GM12878 (cell line): ENCODE data around the gene PDZRN3. TPM values are rescaled to one million over a fixed set of nuclear protein-coding genes. Genes with fewer than 3 reads are reported as not detected.

Experiments used
- ATAC-seq: fragments of 200-7000 bp; cut with Tn5 transposase; 3 replicates; pipeline ENCODE4 v1.9.1; 2020; ENCODE audit warnings: mild to moderate bottlenecking, moderate library complexity
- Bru-seq: library from RNA; stranded (reverse); fragments of 400-500 nt; gene quantifications from one replicate; lab custom pipeline; 2021; lab: Mats Ljungman, UMichigan
- BruChase-seq, 2 experiments: library from RNA; stranded (reverse); fragments of 400-500 nt; gene quantifications; one replicate each; lab custom pipeline; 2021; lab: Mats Ljungman, UMichigan
- BruUV-seq: library from RNA; stranded (reverse); fragments of 400-500 nt; replicated peaks from 2 replicates; lab custom pipeline; 2021; lab: Mats Ljungman, UMichigan
- CTCF ChIA-PET: fragments of 300-600 bp; sonication (Branson Sonifier 250); formaldehyde crosslinking; extraction: SDS; loops from one replicate; lab custom pipeline; 2021; ENCODE audit warnings: inconsistent platforms; lab: Yijun Ruan, JAX
- POLR2A ChIA-PET: fragments of 350-600 bp; formaldehyde crosslinking; extraction: SDS; loops from one replicate; lab custom pipeline; 2021; ENCODE audit warnings: inconsistent platforms; lab: Charles Lee
- RAD21 ChIA-PET: fragments of 300-600 bp; sonication (Branson Sonifier 250); formaldehyde crosslinking; loops from one replicate; lab custom pipeline; 2023; ENCODE audit warnings: antibody characterized with exemption; ENCODE audit not compliant: unreplicated experiment; lab: Charles Lee
- SMC1A ChIA-PET: fragments of 300-600 bp; sonication (Branson Sonifier 250); formaldehyde crosslinking; loops from one replicate; lab custom pipeline; 2023; ENCODE audit not compliant: unreplicated experiment, uncharacterized antibody; lab: Charles Lee
- DNase-seq: peaks from one replicate; pipeline ENCODE4 v3.0.0-alpha.2; 2011; ENCODE audit warnings: low read depth, low spot score
- FAIRE-seq: peaks from 3 replicates; lab custom pipeline; 2011; peaks lifted over from hg19 to GRCh38; lab: Jason Lieb, UNC
- H2AFZ ChIP-seq: 2 replicates; pipeline ENCODE4 v1.6.0; 2011; ENCODE audit warnings: low read depth, low read length, control low read depth; ENCODE audit not compliant: control insufficient read depth
- H3K27ac ChIP-seq: 2 replicates; pipeline ENCODE4 v1.5.1; 2011; ENCODE audit warnings: control low read depth; ENCODE audit not compliant: control insufficient read depth, insufficient read depth
- H3K27me3 ChIP-seq, 2 experiments: replicated peaks in 1 of 2; 2 replicates each; pipeline versions ENCODE4 v1.6.0 to v1.6.1; 2011; ENCODE audit warnings: low read length in 1 of 2; ENCODE audit not compliant: control insufficient read depth in 2 of 2, insufficient read depth in 2 of 2
- H3K36me3 ChIP-seq, 2 experiments: 2 replicates each; pipeline ENCODE4 v1.5.1; 2011; ENCODE audit warnings: low read length in 1 of 2; ENCODE audit not compliant: control insufficient read depth in 2 of 2, insufficient read depth in 2 of 2
- H3K4me1 ChIP-seq: 2 replicates; pipeline ENCODE4 v1.6.1; 2011; ENCODE audit warnings: mild to moderate bottlenecking, low read length, moderate library complexity, mixed read lengths; ENCODE audit not compliant: control insufficient read depth, insufficient read depth
- H3K4me2 ChIP-seq: 2 replicates; pipeline ENCODE4 v1.6.0; 2011; ENCODE audit warnings: control low read depth; ENCODE audit not compliant: control insufficient read depth, insufficient read depth
- H3K4me3 ChIP-seq: fragments of 200-600 bp; sonication (generic); 2 replicates; pipeline ENCODE4 v1.5.1; 2016
- H3K79me2 ChIP-seq: 2 replicates; pipeline ENCODE4 v1.6.0; 2011; ENCODE audit warnings: low read length; ENCODE audit not compliant: control insufficient read depth, insufficient read depth
- H3K9ac ChIP-seq: 2 replicates; pipeline ENCODE4 v1.8.0; 2011; ENCODE audit warnings: low read length, control low read depth, mixed read lengths; ENCODE audit not compliant: control insufficient read depth, insufficient read depth
- H3K9me3 ChIP-seq: replicated peaks from 3 replicates; pipeline ENCODE4 v1.5.1; 2011; ENCODE audit warnings: mild to moderate bottlenecking, low read length; ENCODE audit not compliant: control insufficient read depth, insufficient read depth
- H4K20me1 ChIP-seq: 2 replicates; pipeline ENCODE4 v1.6.0; 2011; ENCODE audit not compliant: control insufficient read depth, insufficient read depth
- CEBPB ChIP-seq, 2 experiments: fragments of 150-350 bp in 1 of 2; IDR thresholded peaks; 2 replicates each; pipeline ENCODE4 v1.6.1; 2012 to 2014; ENCODE audit warnings: low read depth in 2 of 2, low read length in 2 of 2, borderline replicate concordance in 1 of 2, inconsistent platforms in 1 of 2
- KDM1A ChIP-seq: fragments of 200-600 bp; sonication (generic); IDR thresholded peaks from 2 replicates; pipeline ENCODE4 v1.6.1; 2016; ENCODE audit warnings: borderline replicate concordance
- SMC3 ChIP-seq: IDR thresholded peaks from 2 replicates; pipeline ENCODE4 v1.6.1; 2011; ENCODE audit warnings: low read length, improper control_type of control experiment, borderline replicate concordance
- SRF ChIP-seq, 2 experiments: IDR thresholded peaks; 2 replicates each; pipeline ENCODE4 v1.6.1; 2011; ENCODE audit warnings: low read depth in 2 of 2, low read length in 2 of 2, mild to moderate bottlenecking in 1 of 2, moderate library complexity in 1 of 2
- TBL1XR1 ChIP-seq: IDR thresholded peaks from 2 replicates; pipeline ENCODE4 v1.6.1; 2012; ENCODE audit warnings: low read depth, low read length, improper control_type of control experiment
- TCF12 ChIP-seq: IDR thresholded peaks from 2 replicates; pipeline ENCODE4 v1.6.1; 2011; ENCODE audit warnings: low read depth, mild to moderate bottlenecking, low read length
- WGBS: methylation state at CpG from one replicate; pipeline ENCODE4 v1.1.6; 2016; ENCODE audit warnings: low lambda C conversion rate; ENCODE audit not compliant: insufficient replicate concordance, insufficient coverage; ENCODE audit errors: missing lambda C conversion rate; 5-methylcytosine and 5-hydroxymethylcytosine counted together
- in situ Hi-C: fragments of 300-500 bp; cut with MboI; formaldehyde crosslinking; loops from 9 replicates; pipeline ENCODE4 v1.14.3; 2018; ENCODE audit warnings: mixed read lengths
- intact Hi-C: fragments of 100-400 bp; cut with micrococcal nuclease; formaldehyde crosslinking; loops from one replicate; pipeline ENCODE4 v1.14.2; 2022; ENCODE audit not compliant: unreplicated experiment
- long read RNA-seq, 2 experiments: library from polyadenylated mRNA; unstranded; transcript quantifications; one replicate each; pipeline ENCODE4 v2.0.0, GENCODE V29; 2019 to 2020
- polyA minus RNA-seq, 3 experiments: library from RNA; depleted of rRNA, polyadenylated mRNA; stranded (reverse); fragments of >200 nt; gene quantifications; 2 replicates each; pipeline ENCODE4 v1.2.3, GENCODE V29; 2011
- polyA plus RNA-seq, 11 experiments: library from polyadenylated mRNA; depleted of rRNA in 4 of 11; unstranded in 6 of 11; stranded (reverse) in 5 of 11; fragments of >200 nt; fragmentation: Nextera tagmentation in 4 of 11; fragmentation: Illumina TruSeq in 1 of 11; extraction: Ambion mirVana in 4 of 11; extraction: Trizol in 1 of 11; gene quantifications; 1 replicate in 1 of 11; 2 replicates in 10 of 11; pipeline versions ENCODE4 v1.2.1 to v1.2.3, GENCODE V29; 2011 to 2016; ENCODE audit warnings: inconsistent platforms in 2 of 11, missing spikeins in 2 of 11, low read depth in 1 of 11
- total RNA-seq, 4 experiments: library from RNA; depleted of rRNA in 3 of 4; stranded (reverse); fragments of >200 nt in 3 of 4; fragmentation: Illumina TruSeq in 1 of 4; extraction: Trizol in 1 of 4; gene quantifications; 2 replicates each; pipeline versions ENCODE4 v1.2.1 to v1.2.3, GENCODE V29; 2013 to 2021
- TF ChIP-seq, protein P1 (sequence below): fragments of 450-650 bp; formaldehyde crosslinking; IDR thresholded peaks from 2 replicates; pipeline ENCODE4 v1.5.0; 2022; ENCODE audit warnings: mild to moderate bottlenecking, missing genetic modification characterization
- TF ChIP-seq, protein P2 (sequence below): fragments of 450-650 bp; IDR thresholded peaks from 2 replicates; pipeline ENCODE4 v1.6.1; 2016; ENCODE audit warnings: mild to moderate bottlenecking
- TF ChIP-seq, protein P3 (sequence below): fragments of 450-650 bp; IDR thresholded peaks from 2 replicates; pipeline ENCODE4 v1.6.1; 2017; ENCODE audit warnings: mild to moderate bottlenecking, moderate library complexity

Gene PDZRN3
- not detected in 2 replicates for total RNA-seq (2013; cell fraction: nucleolus; rRNA removed)
- total RNA-seq (2014; rRNA removed), result not detected in 2 replicates
- total RNA-seq (2014; rRNA removed; fragmentation: Illumina TruSeq; extraction: Trizol), result not detected in 2 replicates
- total RNA-seq (2021), result 0.13 and 0.19 TPM in 2 replicates
- not detected for polyA plus RNA-seq (2011; ENCODE audit: low read depth)
- polyA plus RNA-seq (2011; rRNA removed), result 0.07 TPM in 1 of 2 replicates, not detected in the other
- polyA plus RNA-seq (2011; cell fraction: cytosol; rRNA removed), result 0.06 TPM in 1 of 2 replicates, not detected in the other
- 0.13 TPM in 1 of 2 replicates, not detected in the other for polyA plus RNA-seq (2011; cell fraction: nucleus; rRNA removed)
- not detected in 2 replicates for polyA plus RNA-seq (2012)
- 0.13 TPM in 1 of 2 replicates, not detected in the other for polyA plus RNA-seq (2014; fragmentation: Illumina TruSeq; extraction: Trizol)
- polyA plus RNA-seq (2014; fragmentation: Nextera tagmentation; extraction: Ambion mirVana), result not detected
- 0.12 TPM in 1 of 2 replicates, not detected in the other for polyA plus RNA-seq (2014; rRNA removed)
- polyA plus RNA-seq (2016; fragmentation: Nextera tagmentation; extraction: Ambion mirVana), result under 1 TPM in 1 of 2 experiments, not detected in 1; 0.37 TPM
- not detected in 2 replicates for polyA minus RNA-seq (2011; rRNA and poly(A)+ RNA removed)
- not detected in 2 replicates for polyA minus RNA-seq (2011; cell fraction: cytosol; rRNA and poly(A)+ RNA removed)
- not detected in 2 replicates for polyA minus RNA-seq (2011; cell fraction: nucleus; rRNA and poly(A)+ RNA removed)
- Bru-seq, nascent RNA, result percentile 12 among the genes with signal in this experiment
- percentile 5 among the genes with signal in this experiment for BruChase-seq, experiment 1, labeled RNA remaining after a 6-hour chase
- BruChase-seq, experiment 2, labeled RNA remaining after a 2-hour chase, result percentile 7 among the genes with signal in this experiment
- long read RNA-seq, experiment 1, result 0 reads
- long read RNA-seq, experiment 2, partial matches to known transcripts, result 0 of 2 reads
- long read RNA-seq, experiment 2, other reads (novel, unspliced or antisense), result 2 of 2 reads

DNA sequence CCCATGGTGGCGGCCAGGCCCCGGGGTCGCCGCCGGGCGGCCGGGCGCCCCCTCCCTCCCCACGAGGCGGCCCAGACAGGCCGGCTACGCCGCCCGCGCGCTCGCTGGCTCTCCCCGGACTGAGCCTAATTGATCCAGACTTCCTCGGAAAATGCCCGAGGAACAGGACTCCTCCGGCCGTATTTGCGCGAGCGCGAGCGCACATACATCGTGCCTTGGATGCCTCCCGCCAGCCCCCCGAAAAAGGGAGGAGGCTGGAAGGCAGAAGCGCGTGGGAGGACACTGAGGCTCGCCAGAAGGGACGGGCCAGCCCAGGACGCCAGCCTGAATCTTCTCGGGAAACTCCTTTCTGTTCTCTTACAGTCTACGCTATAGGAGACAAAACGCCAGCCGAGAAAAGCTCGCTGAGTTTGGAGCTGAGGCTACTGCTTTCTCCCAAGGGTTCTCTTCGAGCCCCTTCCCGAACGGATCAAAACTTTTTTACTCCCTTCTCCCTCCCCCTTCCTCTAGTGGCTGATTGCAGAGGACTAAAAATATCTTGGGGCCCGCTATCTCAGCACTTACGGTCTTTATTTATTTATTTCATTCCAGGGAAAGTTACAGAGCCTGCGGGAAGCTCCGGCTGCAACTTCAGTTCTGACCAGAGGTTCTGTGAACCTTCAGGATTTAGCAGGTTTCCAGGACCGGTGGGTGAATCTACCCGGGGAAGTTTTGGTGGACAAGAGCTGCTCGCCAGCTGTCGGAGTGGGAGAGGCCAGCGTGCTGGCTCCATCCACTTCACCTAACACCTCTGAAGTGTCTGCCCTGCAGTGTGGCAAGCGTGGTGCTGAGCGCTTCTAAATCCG, at the start of gene PDZRN3:
Gene PDZRN3 (minus strand): TSS at position 121 of the 845 bp plus-strand sequence.
- H4K20me1 ChIP-seq, result no peaks in the 10 kb centered on the region
- FAIRE-seq (no peak), ATAC-seq (no peak), DNase-seq (no peak)
- no peak within 1 kb of the TSS for H3K4me2 ChIP-seq
- in situ Hi-C loops (no loop called here), intact Hi-C loops (no loop called here)
- no peaks in the 10 kb centered on the region for H3K79me2 ChIP-seq
- 43% methylated on average over 55 of the region's 55 CpGs for WGBS
- ChIA-PET CTCF (no interaction called here), SMC1A (no interaction called here), POLR2A (no interaction called here), RAD21 (no interaction called here)
- H3K4me1 ChIP-seq, result no peaks in the 10 kb centered on the region
- no peaks in the 10 kb centered on the region for H3K36me3 ChIP-seq
- H2AFZ ChIP-seq, result no peak within 1 kb of the TSS
- TF ChIP-seq, protein P1, sequence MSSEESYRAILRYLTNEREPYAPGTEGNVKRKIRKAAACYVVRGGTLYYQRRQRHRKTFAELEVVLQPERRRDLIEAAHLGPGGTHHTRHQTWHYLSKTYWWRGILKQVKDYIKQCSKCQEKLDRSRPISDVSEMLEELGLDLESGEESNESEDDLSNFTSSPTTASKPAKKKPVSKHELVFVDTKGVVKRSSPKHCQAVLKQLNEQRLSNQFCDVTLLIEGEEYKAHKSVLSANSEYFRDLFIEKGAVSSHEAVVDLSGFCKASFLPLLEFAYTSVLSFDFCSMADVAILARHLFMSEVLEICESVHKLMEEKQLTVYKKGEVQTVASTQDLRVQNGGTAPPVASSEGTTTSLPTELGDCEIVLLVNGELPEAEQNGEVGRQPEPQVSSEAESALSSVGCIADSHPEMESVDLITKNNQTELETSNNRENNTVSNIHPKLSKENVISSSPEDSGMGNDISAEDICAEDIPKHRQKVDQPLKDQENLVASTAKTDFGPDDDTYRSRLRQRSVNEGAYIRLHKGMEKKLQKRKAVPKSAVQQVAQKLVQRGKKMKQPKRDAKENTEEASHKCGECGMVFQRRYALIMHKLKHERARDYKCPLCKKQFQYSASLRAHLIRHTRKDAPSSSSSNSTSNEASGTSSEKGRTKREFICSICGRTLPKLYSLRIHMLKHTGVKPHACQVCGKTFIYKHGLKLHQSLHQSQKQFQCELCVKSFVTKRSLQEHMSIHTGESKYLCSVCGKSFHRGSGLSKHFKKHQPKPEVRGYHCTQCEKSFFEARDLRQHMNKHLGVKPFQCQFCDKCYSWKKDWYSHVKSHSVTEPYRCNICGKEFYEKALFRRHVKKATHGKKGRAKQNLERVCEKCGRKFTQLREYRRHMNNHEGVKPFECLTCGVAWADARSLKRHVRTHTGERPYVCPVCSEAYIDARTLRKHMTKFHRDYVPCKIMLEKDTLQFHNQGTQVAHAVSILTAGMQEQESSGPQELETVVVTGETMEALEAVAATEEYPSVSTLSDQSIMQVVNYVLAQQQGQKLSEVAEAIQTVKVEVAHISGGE (CRISPR knock-in tag), result no peak
- TF ChIP-seq TCF12 (no peak), TBL1XR1 (no peak), CEBPB (IDR thresholded peaks at IDR 0.05; ENCODE audit: borderline replicate concordance in 1 of 2, low read depth in 2 of 2, low read length in 2 of 2) (no peak), SMC3 (no peak), SRF (IDR thresholded peaks at IDR 0.05; ENCODE audit: low read depth in 2 of 2, low read length in 2 of 2) (no peak), KDM1A (no peak)
- TF ChIP-seq, protein P2, sequence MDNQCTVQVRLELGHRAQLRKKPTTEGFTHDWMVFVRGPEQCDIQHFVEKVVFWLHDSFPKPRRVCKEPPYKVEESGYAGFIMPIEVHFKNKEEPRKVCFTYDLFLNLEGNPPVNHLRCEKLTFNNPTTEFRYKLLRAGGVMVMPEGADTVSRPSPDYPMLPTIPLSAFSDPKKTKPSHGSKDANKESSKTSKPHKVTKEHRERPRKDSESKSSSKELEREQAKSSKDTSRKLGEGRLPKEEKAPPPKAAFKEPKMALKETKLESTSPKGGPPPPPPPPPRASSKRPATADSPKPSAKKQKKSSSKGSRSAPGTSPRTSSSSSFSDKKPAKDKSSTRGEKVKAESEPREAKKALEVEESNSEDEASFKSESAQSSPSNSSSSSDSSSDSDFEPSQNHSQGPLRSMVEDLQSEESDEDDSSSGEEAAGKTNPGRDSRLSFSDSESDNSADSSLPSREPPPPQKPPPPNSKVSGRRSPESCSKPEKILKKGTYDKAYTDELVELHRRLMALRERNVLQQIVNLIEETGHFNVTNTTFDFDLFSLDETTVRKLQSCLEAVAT, result no peak
- TF ChIP-seq, protein P3, sequence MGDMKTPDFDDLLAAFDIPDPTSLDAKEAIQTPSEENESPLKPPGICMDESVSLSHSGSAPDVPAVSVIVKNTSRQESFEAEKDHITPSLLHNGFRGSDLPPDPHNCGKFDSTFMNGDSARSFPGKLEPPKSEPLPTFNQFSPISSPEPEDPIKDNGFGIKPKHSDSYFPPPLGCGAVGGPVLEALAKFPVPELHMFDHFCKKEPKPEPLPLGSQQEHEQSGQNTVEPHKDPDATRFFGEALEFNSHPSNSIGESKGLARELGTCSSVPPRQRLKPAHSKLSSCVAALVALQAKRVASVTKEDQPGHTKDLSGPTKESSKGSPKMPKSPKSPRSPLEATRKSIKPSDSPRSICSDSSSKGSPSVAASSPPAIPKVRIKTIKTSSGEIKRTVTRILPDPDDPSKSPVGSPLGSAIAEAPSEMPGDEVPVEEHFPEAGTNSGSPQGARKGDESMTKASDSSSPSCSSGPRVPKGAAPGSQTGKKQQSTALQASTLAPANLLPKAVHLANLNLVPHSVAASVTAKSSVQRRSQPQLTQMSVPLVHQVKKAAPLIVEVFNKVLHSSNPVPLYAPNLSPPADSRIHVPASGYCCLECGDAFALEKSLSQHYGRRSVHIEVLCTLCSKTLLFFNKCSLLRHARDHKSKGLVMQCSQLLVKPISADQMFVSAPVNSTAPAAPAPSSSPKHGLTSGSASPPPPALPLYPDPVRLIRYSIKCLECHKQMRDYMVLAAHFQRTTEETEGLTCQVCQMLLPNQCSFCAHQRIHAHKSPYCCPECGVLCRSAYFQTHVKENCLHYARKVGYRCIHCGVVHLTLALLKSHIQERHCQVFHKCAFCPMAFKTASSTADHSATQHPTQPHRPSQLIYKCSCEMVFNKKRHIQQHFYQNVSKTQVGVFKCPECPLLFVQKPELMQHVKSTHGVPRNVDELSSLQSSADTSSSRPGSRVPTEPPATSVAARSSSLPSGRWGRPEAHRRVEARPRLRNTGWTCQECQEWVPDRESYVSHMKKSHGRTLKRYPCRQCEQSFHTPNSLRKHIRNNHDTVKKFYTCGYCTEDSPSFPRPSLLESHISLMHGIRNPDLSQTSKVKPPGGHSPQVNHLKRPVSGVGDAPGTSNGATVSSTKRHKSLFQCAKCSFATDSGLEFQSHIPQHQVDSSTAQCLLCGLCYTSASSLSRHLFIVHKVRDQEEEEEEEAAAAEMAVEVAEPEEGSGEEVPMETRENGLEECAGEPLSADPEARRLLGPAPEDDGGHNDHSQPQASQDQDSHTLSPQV, result no peak
- BruUV-seq, result no TSS peak
- H3K27me3 ChIP-seq, result peaks cover 0 to 5% of the 10 kb centered on the region in 2 experiments; a peak in 1 of 4 replicates
- H3K9me3 ChIP-seq, result no peaks in the 10 kb centered on the region; the same call in 2 of the 3 replicates
- no peak within 1 kb of the TSS for H3K27ac ChIP-seq
- H3K9ac ChIP-seq, result no peak within 1 kb of the TSS
- no peak within 1 kb of the TSS for H3K4me3 ChIP-seq
